ENCODE data around the gene OR6N2.

OR6N2 gene

GRCh38 chr1:158809256-158809655 is 28.3 kb upstream of the OR6N2 start:
- H3K36me3 ChIP-seq (ENCODE audit: control insufficient read depth, insufficient read depth, low read length) = no peaks in the 10 kb centered on the region
- no peaks in the 10 kb centered on the region for H3K27me3 ChIP-seq (ENCODE audit: control insufficient read depth, insufficient read depth, low read length)
- H3K4me1 ChIP-seq (ENCODE audit: control insufficient read depth, insufficient read depth, low read length) = no peaks in the 10 kb centered on the region
- H3K4me3 ChIP-seq (ENCODE audit: low read depth, low read length) = no peak overlapping the region
- H3K9ac ChIP-seq (ENCODE audit: low read depth, low read length) = no peak overlapping the region
- no peaks in the 10 kb centered on the region for H3K9me3 ChIP-seq (ENCODE audit: control insufficient read depth, insufficient read depth, low read length)

- Histone ChIP-seq H3K4me1 (ENCODE audit: control insufficient read depth, insufficient read depth, low read length) (no peaks in the 10 kb centered on the region), H3K27me3 (ENCODE audit: control insufficient read depth, insufficient read depth, low read length) (no peaks in the 10 kb centered on the region), H3K36me3 (ENCODE audit: control insufficient read depth, insufficient read depth, low read length) (no peaks in the 10 kb centered on the region), H3K4me3 (ENCODE audit: low read depth, low read length) (no peak overlapping the region), H3K9me3 (ENCODE audit: control insufficient read depth, insufficient read depth, low read length) (no peaks in the 10 kb centered on the region), H3K9ac (ENCODE audit: low read depth, low read length) (no peak overlapping the region)
These were observed 26.0 kb upstream of the OR6N2 start for GRCh38 chr1:158806916-158807536.

- Histone ChIP-seq H3K4me3 (ENCODE audit: low read depth, low read length) (no peak overlapping the region), H3K4me1 (ENCODE audit: control insufficient read depth, insufficient read depth, low read length) (no peaks in the 10 kb centered on the region), H3K9ac (ENCODE audit: low read depth, low read length) (no peak overlapping the region), H3K36me3 (ENCODE audit: control insufficient read depth, insufficient read depth, low read length) (no peaks in the 10 kb centered on the region), H3K9me3 (ENCODE audit: control insufficient read depth, insufficient read depth, low read length) (no peaks in the 10 kb centered on the region), H3K27me3 (ENCODE audit: control insufficient read depth, insufficient read depth, low read length) (no peaks in the 10 kb centered on the region)
These were observed 22.7 kb upstream of the OR6N2 start for GRCh38 chr1:158803678-158804077.

GRCh38 chr1:158801396-158801795 is 20.4 kb upstream of the OR6N2 start:
- no peaks in the 10 kb centered on the region for H3K27me3 ChIP-seq (ENCODE audit: control insufficient read depth, insufficient read depth, low read length)

GRCh38 chr1:158800526-158800925 is 19.5 kb upstream of the OR6N2 start:
- Histone ChIP-seq H3K9me3 (ENCODE audit: control insufficient read depth, insufficient read depth, low read length) (no peaks in the 10 kb centered on the region), H3K4me1 (ENCODE audit: control insufficient read depth, insufficient read depth, low read length) (no peaks in the 10 kb centered on the region), H3K4me3 (ENCODE audit: low read depth, low read length) (no peak overlapping the region), H3K9ac (ENCODE audit: low read depth, low read length) (no peak overlapping the region), H3K36me3 (ENCODE audit: control insufficient read depth, insufficient read depth, low read length) (no peaks in the 10 kb centered on the region), H3K27me3 (ENCODE audit: control insufficient read depth, insufficient read depth, low read length) (no peaks in the 10 kb centered on the region)

More at GRCh38 chr1:158801396-158801795, 20.4 kb upstream of the OR6N2 start:
- no peak overlapping the region for H3K9ac ChIP-seq (ENCODE audit: low read depth, low read length)
- no peak overlapping the region for H3K4me3 ChIP-seq (ENCODE audit: low read depth, low read length)
- H3K36me3 ChIP-seq (ENCODE audit: control insufficient read depth, insufficient read depth, low read length) = no peaks in the 10 kb centered on the region
- H3K9me3 ChIP-seq (ENCODE audit: control insufficient read depth, insufficient read depth, low read length) = no peaks in the 10 kb centered on the region
- H3K4me1 ChIP-seq (ENCODE audit: control insufficient read depth, insufficient read depth, low read length) = no peaks in the 10 kb centered on the region

GRCh38 chr1:158799689-158800088 is 18.7 kb upstream of the OR6N2 start:
- Histone ChIP-seq H3K4me1 (ENCODE audit: control insufficient read depth, insufficient read depth, low read length) (no peaks in the 10 kb centered on the region), H3K9ac (ENCODE audit: low read depth, low read length) (no peak overlapping the region), H3K27me3 (ENCODE audit: control insufficient read depth, insufficient read depth, low read length) (no peaks in the 10 kb centered on the region), H3K36me3 (ENCODE audit: control insufficient read depth, insufficient read depth, low read length) (no peaks in the 10 kb centered on the region), H3K9me3 (ENCODE audit: control insufficient read depth, insufficient read depth, low read length) (no peaks in the 10 kb centered on the region), H3K4me3 (ENCODE audit: low read depth, low read length) (no peak overlapping the region)

- Histone ChIP-seq H3K9me3 (ENCODE audit: control insufficient read depth, insufficient read depth, low read length) (no peaks in the 10 kb centered on the region), H3K36me3 (ENCODE audit: control insufficient read depth, insufficient read depth, low read length) (no peaks in the 10 kb centered on the region), H3K27me3 (ENCODE audit: control insufficient read depth, insufficient read depth, low read length) (no peaks in the 10 kb centered on the region), H3K4me3 (ENCODE audit: low read depth, low read length) (no peak overlapping the region), H3K9ac (ENCODE audit: low read depth, low read length) (no peak overlapping the region), H3K4me1 (ENCODE audit: control insufficient read depth, insufficient read depth, low read length) (no peaks in the 10 kb centered on the region)
These were observed 17.5 kb upstream of the OR6N2 start for GRCh38 chr1:158798531-158798930.

GRCh38 chr1:158794247-158794646 is 13.2 kb upstream of the OR6N2 start:
- H3K9ac ChIP-seq (ENCODE audit: low read depth, low read length) = no peak overlapping the region
- no peaks in the 10 kb centered on the region for H3K36me3 ChIP-seq (ENCODE audit: control insufficient read depth, insufficient read depth, low read length)
- no peaks in the 10 kb centered on the region for H3K4me1 ChIP-seq (ENCODE audit: control insufficient read depth, insufficient read depth, low read length)
- H3K4me3 ChIP-seq (ENCODE audit: low read depth, low read length) = no peak overlapping the region
- no peaks in the 10 kb centered on the region for H3K9me3 ChIP-seq (ENCODE audit: control insufficient read depth, insufficient read depth, low read length)
- no peaks in the 10 kb centered on the region for H3K27me3 ChIP-seq (ENCODE audit: control insufficient read depth, insufficient read depth, low read length)

GRCh38 chr1:158793604-158794003 is 12.6 kb upstream of the OR6N2 start:
- Histone ChIP-seq H3K36me3 (ENCODE audit: control insufficient read depth, insufficient read depth, low read length) (no peaks in the 10 kb centered on the region), H3K9me3 (ENCODE audit: control insufficient read depth, insufficient read depth, low read length) (no peaks in the 10 kb centered on the region), H3K27me3 (ENCODE audit: control insufficient read depth, insufficient read depth, low read length) (no peaks in the 10 kb centered on the region), H3K9ac (ENCODE audit: low read depth, low read length) (no peak overlapping the region), H3K4me3 (ENCODE audit: low read depth, low read length) (no peak overlapping the region), H3K4me1 (ENCODE audit: control insufficient read depth, insufficient read depth, low read length) (no peaks in the 10 kb centered on the region)

GRCh38 chr1:158771950-158772866 is 8.8 kb downstream of the OR6N2 start, which contains the start of gene OR6N1:
Gene OR6N1 (minus strand): TSS chr1:158772195. CDS start chr1:158766682, 5,513 bp downstream.
- H3K9ac ChIP-seq (ENCODE audit: low read depth, low read length) = no peak within 1 kb of the TSS
- no peaks in the 10 kb centered on the region for H3K27me3 ChIP-seq (ENCODE audit: control insufficient read depth, insufficient read depth, low read length)
- no peaks in the 10 kb centered on the region for H3K4me1 ChIP-seq (ENCODE audit: control insufficient read depth, insufficient read depth, low read length)
- no peaks in the 10 kb centered on the region for H3K36me3 ChIP-seq (ENCODE audit: control insufficient read depth, insufficient read depth, low read length)
- H3K9me3 ChIP-seq (ENCODE audit: control insufficient read depth, insufficient read depth, low read length) = no peaks in the 10 kb centered on the region
- no peak within 1 kb of the TSS for H3K4me3 ChIP-seq (ENCODE audit: low read depth, low read length)

GRCh38 chr1:158754420-158754819 is 26.6 kb downstream of the OR6N2 start, which contains the start of gene OR6K6:
Gene OR6K6 (plus strand): TSS chr1:158754720. CDS start chr1:158754888, 168 bp downstream.
- Histone ChIP-seq H3K4me1 (ENCODE audit: control insufficient read depth, insufficient read depth, low read length) (no peaks in the 10 kb centered on the region), H3K9me3 (ENCODE audit: control insufficient read depth, insufficient read depth, low read length) (no peaks in the 10 kb centered on the region), H3K4me3 (ENCODE audit: low read depth, low read length) (no peak within 1 kb of the TSS), H3K36me3 (ENCODE audit: control insufficient read depth, insufficient read depth, low read length) (no peaks in the 10 kb centered on the region), H3K9ac (ENCODE audit: low read depth, low read length) (no peak within 1 kb of the TSS), H3K27me3 (ENCODE audit: control insufficient read depth, insufficient read depth, low read length) (no peaks in the 10 kb centered on the region)

Data from iPS-15b (cell line).